SK-N-MC (cell line): ENCODE results near the gene PDE4B.

ENCODE experiments used
- EZH2 ChIP-seq: fragments of 200-600 bp; sonication (generic); IDR thresholded peaks from one replicate; pipeline ENCODE4 v1.6.1; 2017; ENCODE audit warnings: antibody characterized with exemption
- POLR2AphosphoS5 ChIP-seq: IDR thresholded peaks from 2 replicates; pipeline ENCODE4 v1.6.1; 2012; ENCODE audit warnings: mild to moderate bottlenecking, low read depth, low read length, borderline replicate concordance

DNA sequence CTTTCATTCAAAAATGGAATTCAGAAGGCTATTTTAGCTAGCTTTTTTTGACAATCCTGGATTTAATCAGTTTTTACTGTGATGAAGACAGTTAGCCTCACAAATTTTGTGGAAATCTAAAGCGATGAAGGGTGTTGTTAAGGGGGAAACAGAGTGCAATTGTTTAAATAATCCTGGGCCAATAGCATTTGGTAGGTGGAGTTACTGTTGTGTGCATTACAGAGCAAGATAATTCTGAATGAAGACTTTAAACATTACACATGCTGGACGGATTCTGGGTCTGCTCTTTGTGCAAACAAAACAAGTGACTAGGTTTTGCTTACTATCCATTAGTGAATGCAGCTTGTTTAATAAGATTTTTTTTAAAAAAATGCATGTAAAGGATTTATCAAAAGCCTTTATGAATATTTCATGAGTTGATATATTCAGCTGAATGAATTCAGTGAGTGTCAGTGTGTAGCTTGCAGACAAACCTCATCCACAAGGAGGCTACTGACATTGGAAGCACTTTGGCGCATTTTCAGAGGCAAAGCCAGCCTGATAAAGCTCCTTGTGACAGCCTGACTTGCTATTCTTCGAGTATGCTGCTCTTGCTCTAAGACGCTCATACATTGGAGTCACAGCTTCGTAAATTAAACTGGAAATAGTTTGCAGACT is 199.6 kb downstream of the PDE4B start:
- no peak for TF ChIP-seq POLR2AphosphoS5
- no peak for TF ChIP-seq EZH2
